Retinal pigment epithelial cell (primary cell): ENCODE measurements around the gene RASA4B.
"Not testable (repeated sequence)": the region's sequence is repeated elsewhere in the genome, so short reads cannot be mapped to it uniquely, and the experiment has no call there.

ENCODE experiments used
- DNase-seq: peaks from one replicate; pipeline ENCODE4 v3.0.0-alpha.2; 2010; ENCODE audit warnings: low read depth
- H3K4me3 ChIP-seq: 2 replicates; pipeline ENCODE4 v1.5.1; 2011; ENCODE audit warnings: mild to moderate bottlenecking, low read length, control low read depth, moderate library complexity

Gene RASA4B

DNA sequence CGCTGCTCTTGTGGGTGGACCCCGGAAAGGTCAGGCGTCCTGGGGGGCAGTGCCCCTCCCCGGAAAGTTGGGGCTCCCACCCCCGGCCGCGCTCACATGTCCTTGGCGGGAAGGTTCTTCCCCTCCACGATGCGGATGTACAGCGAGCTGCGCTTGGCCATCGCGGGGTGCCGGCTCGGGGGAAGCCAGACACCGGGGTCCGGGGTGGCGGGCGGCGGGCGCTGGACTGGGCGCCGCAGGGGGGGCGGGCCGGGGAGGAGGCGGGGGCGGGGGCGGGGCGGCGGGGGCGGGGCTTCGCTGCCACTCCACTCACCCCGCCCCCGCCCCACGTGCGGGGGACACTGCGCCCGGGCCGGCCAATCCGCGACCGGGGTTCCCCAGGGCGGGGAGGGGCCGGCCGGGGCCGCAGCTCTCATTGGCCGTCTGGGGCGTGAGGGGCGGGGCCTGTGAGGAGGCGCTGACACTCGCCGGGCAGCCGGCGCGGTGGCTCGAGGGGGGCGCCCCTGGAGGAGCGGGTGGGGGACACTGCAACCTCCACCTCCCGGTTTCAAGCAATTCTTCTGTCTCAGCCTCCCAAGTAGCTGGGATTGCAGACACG, at the start of gene RASA4B:
TSS of gene RASA4B (minus strand) at position 228 of the 598 bp plus-strand sequence. CDS start at position 161, 67 bp downstream.
- not testable (repeated sequence) for DNase-seq, H3K4me3 ChIP-seq

DNA sequence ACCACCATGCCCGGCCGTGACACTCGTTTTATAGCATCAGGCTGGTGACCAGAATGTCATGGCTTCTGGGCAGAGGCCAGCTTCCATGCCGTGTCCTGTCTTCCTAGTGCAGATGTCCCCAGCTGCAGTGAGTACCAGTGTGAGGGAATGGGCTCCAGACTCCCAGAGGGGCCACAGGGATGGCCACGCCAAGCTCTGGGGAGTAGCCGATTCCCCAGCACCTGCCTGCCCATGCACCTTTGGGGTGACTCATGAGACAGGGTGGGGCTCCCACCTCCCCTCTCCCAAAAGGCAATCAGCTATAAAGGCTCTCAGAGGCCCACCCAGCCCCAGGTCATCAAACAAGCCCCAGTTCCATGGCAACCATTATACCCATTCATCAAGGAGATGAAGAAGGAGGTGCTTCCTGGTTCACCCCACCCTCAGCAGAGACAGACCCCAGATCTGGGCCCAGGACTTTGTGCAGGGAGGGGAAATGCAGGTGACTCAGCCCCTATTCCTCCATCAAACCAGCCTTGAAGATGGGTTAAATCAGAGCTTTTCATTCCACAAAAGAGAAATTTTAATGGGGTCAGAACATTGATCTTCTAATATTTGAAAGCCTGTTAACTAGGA, 33.3 kb upstream of the RASA4B start, which contains the start of gene SPDYE2:
TSS of gene SPDYE2 (plus strand) at position 419 of the 615 bp plus-strand sequence. CDS start 2,030 bp downstream, outside the sequence.
- not testable (repeated sequence) for DNase-seq, H3K4me3 ChIP-seq

DNA sequence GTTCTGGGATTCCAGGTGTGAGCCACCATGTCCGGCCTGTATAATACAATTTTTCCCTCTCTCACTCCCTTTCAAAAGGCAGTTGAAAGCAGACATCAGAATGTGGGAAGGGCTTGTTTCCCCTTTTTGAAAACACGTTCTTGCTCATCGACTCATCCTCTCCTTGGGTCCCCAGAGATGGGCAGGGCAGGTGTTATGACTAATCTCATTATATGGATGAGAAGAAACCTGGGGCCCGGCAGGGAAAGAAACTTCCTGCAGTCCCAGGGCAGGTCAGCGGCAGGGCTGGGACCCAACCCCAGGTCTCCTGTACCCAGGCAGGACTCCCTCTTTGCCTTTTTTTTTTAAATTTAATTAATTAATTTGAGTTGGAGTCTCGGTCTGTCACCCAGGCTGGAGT, 28.8 kb upstream of the RASA4B start:
- not testable (repeated sequence) for H3K4me3 ChIP-seq, DNase-seq

DNA sequence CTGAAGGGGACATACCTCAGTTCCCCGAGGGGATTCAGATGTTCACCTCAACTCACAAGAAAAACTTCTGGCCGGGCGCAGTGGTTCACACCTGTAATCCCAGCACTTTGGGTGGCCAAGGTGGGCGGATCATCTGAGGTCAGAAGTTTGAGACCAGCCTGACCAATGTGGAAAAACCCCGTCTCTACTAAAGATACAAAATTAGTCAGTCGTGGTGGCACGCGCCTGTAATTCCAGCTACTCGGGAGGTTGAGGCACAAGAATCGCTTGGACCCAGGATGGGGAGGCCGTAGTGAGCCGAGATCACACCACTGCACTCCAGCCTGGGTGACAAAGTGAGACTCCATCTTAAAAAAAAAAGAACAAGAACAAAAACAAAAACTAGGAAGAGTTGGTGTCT, 27.7 kb upstream of the RASA4B start:
- not testable (repeated sequence) for DNase-seq, H3K4me3 ChIP-seq

- not testable (repeated sequence) for DNase-seq, H3K4me3 ChIP-seq
Measured at GRCh38 chr7:102544372-102544771, 26.8 kb upstream of the RASA4B start.

GRCh38 chr7:102543596-102543995, 26.0 kb upstream of the RASA4B start, which contains the start of gene UPK3BL2:
TSS of gene UPK3BL2 (minus strand) at chr7:102543696. CDS start at chr7:102543636, 60 bp downstream.
- DNase-seq, result not testable (repeated sequence)

GRCh38 chr7:102542771-102543170, 25.2 kb upstream of the RASA4B start:
- DNase-seq, H3K4me3 ChIP-seq: not testable (repeated sequence)

More at GRCh38 chr7:102543596-102543995, 26.0 kb upstream of the RASA4B start, which contains the start of gene UPK3BL2:
- not testable (repeated sequence) for H3K4me3 ChIP-seq

DNA sequence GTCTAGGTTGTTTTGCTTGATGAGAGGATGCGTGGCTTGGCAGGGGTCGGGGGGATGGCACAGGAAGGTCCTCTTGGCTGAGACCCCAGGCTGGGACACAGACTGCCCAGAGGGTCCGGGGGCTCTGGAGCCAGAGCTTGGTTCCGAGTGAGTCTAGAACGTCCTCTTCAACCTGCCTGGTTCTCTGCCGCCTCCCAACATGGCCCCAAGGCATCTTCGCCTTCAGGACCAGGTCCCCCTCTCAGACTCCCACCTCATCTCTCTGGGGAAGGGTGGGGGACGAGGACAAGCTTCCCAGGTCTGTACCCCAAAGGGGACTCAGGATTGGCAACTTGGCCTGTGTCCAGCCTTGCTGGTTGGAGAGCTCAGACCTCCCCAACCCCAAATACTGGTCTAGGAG, 24.5 kb upstream of the RASA4B start:
- not testable (repeated sequence) for H3K4me3 ChIP-seq, DNase-seq

- not testable (repeated sequence) for H3K4me3 ChIP-seq, DNase-seq
Measured at GRCh38 chr7:102540604-102541003, 23.0 kb upstream of the RASA4B start.

DNA sequence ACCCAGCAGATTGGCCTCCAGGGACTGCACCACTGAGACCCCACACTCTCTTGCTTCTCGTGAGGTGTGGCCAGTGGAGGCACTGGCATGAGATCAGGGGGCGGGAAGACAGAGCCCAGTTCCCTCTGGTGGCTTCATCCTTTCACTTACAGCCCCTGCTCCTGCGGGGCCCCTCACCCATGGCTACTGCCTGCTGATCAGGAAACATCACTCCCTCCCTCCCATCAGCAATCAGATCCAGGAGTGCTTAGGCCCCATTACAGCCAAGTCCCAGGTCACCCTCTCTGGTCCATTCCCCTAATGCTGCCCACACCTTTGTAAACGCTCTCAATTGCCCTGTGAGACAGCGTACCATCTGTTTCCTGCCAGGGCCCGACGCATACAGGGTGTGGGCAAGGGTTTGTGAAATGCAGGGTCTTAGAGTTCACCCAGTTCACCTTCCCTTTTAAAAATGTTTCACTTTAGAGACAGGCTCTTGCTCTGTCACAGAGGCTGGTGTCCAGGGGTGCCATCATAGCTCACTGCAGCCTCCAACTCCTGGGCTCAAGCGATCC, 17.6 kb upstream of the RASA4B start:
- H3K4me3 ChIP-seq, DNase-seq: not testable (repeated sequence)

- DNase-seq, H3K4me3 ChIP-seq: not testable (repeated sequence)
Measured at GRCh38 chr7:102532127-102532526, 14.6 kb upstream of the RASA4B start.

- not testable (repeated sequence) for DNase-seq, H3K4me3 ChIP-seq
Measured at GRCh38 chr7:102531583-102531982, 14.0 kb upstream of the RASA4B start.

DNA sequence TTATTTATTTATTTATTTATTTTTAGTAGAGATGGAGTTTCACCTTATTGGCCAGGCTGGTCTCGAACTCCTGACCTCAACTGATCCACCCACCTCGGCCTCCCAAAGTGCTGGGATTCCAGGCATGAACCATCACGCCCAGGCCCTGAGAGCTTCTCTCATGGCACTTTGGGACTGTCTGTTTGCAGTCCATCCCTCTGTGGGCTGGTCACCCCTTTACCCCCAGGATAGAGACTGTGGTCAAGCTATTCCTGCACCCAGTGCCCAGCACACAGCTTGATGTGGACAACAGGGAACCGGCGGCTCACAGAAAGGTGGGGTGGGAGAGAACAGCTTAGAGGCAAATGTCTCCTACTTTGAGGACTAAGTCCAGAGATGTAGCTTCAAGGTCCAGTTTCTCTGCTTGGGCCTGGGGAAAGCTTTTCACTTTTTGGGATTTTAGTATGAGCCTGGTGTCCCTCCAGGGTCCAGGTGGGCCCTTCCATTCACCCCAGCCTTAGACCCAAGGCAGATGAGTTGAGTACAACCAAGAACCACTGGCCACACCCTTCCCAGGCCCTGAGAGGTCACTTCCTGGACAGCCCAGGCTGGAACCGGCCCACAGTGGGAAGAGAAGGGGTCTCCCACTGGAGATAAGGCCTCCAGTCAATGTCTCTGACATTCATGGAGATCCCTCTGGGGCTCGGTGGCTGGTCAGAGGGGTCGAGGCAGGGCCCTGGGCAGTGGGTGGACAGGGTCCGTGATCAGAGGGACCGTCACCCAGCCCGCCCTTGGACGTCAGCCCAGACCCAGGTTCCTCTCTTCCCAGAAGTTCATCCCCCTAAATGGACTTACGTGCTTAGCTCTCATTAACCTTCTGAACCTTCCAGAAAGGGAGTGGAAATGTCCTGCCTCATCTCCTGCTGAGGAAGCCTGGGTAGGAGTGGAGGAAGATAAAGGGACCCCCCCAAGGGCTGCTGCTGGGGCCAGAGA, 10.5 kb upstream of the RASA4B start:
- H3K4me3 ChIP-seq, DNase-seq: not testable (repeated sequence)

GRCh38 chr7:102527182-102527581, 9.6 kb upstream of the RASA4B start:
- not testable (repeated sequence) for H3K4me3 ChIP-seq, DNase-seq

DNA sequence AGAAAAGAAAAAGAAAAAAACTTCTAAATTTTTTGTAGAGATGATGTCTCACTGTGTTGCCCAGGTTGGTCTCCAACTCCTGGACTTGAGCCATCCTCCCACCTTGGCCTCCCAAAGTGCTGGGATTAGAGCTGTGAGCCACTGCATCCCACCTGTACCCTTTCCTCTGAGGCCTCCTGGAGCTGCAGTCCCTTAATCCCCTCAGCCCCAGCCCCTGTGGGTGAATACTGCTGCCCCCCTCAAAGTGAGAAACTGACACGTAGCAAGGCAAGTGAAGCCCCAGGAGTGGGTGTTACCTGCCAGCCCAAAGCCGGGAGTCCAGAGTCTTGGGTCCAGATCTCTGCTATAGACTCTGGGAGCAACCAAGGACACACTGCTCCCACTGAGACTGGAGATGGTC, 7.2 kb upstream of the RASA4B start:
- DNase-seq, H3K4me3 ChIP-seq: not testable (repeated sequence)

DNA sequence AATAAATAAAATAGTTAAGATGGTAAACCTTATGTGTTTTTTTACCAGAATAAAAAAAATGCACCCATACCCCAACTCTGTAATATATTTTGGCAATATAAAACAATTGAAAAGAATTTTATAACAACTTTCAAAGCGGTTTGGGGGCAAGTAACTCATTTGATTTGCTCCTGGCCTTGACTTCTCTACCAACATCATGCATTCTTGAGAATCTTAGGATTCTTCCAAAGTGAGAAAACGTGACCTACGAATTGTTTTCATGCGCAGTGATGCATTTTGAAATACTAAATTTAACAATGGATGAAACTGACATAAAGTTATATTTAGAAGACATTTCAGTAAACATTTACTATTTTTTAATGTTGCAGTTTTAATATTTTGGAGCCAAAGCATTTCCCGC, 3.2 kb upstream of the RASA4B start:
- not testable (repeated sequence) for DNase-seq, H3K4me3 ChIP-seq

DNA sequence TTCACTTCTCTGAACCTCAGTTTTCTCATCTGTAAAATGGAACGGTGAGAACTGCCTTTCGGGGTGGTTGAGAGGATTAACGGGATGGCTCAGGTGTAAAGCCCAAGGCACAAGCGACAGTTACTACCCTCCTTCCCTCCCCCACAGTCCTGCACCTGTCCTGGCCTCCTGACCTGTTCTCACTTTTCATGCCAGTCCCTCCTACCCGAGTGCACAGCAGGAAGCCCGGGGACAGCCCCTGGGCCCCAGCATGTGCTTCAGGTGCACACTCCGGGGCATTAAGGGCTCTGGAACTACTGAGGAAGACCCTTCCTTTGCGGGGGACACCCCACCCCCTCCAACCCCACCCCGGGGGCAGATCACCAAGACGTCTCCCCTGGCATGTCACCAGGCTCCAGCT, 626 bp downstream of the RASA4B start:
- not testable (repeated sequence) for DNase-seq

DNA sequence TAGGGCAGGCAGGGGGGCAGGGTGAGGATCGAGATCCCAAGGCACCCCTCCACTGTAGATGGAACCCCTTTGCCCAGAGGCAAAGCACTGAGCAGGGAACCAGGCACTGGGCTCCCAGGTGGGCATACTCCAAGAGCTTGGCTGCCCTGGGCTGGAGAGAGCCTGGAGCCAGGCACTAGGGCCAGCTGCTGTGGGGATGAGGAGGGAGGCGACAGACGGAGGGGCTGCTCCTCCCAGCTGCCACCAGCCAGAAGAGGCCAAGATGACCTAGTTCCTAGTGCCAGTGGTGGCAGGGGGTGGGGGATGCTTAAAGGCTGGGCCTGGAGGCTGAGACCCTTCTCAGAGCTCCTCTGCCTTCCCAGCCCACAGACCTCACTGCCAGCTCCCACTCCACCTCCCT, 1.7 kb downstream of the RASA4B start:
- H3K4me3 ChIP-seq, DNase-seq: not testable (repeated sequence)

More for the DNA sequence above, 626 bp downstream of the RASA4B start:
- not testable (repeated sequence) for H3K4me3 ChIP-seq
